WTC11 (cell line): ENCODE results near the gene CAMTA1.

Source experiments
- CTCF ChIP-seq: fragments of 200-600 bp; IDR thresholded peaks from 2 replicates; pipeline ENCODE4 v1.8.0; 2022; ENCODE audit warnings: antibody characterized with exemption
- MAX ChIP-seq: sonication (generic); formaldehyde crosslinking; IDR thresholded peaks from 2 replicates; pipeline ENCODE4 v1.8.0; 2022; ENCODE audit warnings: mild to moderate bottlenecking, missing genetic modification reagents
- NFYB ChIP-seq: sonication (generic); formaldehyde crosslinking; conservative IDR thresholded peaks from 2 replicates; pipeline ENCODE4 v1.8.0; 2022; ENCODE audit warnings: low read depth, missing genetic modification reagents
- TF ChIP-seq, protein P1 (sequence below): sonication (generic); formaldehyde crosslinking; IDR thresholded peaks from 2 replicates; pipeline ENCODE4 v1.8.1; 2022; ENCODE audit warnings: low read depth, missing genetic modification reagents, borderline replicate concordance

- no peak for TF ChIP-seq NFYB
- TF ChIP-seq CTCF = no peak
- no peak for TF ChIP-seq MAX (CRISPR knock-in tag)
- TF ChIP-seq, protein P1, sequence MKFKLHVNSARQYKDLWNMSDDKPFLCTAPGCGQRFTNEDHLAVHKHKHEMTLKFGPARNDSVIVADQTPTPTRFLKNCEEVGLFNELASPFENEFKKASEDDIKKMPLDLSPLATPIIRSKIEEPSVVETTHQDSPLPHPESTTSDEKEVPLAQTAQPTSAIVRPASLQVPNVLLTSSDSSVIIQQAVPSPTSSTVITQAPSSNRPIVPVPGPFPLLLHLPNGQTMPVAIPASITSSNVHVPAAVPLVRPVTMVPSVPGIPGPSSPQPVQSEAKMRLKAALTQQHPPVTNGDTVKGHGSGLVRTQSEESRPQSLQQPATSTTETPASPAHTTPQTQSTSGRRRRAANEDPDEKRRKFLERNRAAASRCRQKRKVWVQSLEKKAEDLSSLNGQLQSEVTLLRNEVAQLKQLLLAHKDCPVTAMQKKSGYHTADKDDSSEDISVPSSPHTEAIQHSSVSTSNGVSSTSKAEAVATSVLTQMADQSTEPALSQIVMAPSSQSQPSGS = no peak
These were observed 181.1 kb downstream of the CAMTA1 start for GRCh38 chr1:6966326-6966725.
